Measurements from ENCODE around the gene LLPH. TPM values are rescaled to one million over a fixed set of nuclear protein-coding genes. Genes with fewer than 3 reads are reported as not detected.

Gene LLPH
- total and polyA plus RNA-seq, 12 donors = 5.5 to 145 (median 33.3) TPM

DNA sequence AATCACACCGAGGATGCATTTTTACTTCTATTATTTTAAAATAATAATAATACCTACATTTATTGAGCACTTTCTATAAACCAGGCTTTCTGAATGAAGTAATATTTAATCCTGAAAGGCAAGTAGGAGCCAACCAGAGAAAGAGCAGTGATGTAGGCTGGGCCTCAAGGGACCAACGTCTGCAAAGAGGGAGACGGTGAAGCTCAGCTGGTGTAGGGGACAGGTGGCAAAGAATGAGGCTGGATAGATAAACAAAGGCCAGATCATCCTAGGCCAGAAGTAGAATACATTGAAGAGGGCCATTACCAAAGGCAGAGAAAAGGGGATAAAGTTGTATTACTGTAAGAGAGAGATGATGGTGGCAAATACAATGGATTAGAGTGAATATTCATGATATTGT lies 40.1 kb upstream of the LLPH start:
- Histone ChIP-seq H3K27ac (peak overlapping the region in 2 of 5 donors; percentile 99 to 100), H3K36me3 (replicated peaks in 1 of 2) (no peaks in the 10 kb centered on the region), H3K4me1 (replicated peaks in 1 of 2) (peaks cover 11 to 25% of the 10 kb centered on the region in 2 donors), H3K27me3 (no peaks in the 10 kb centered on the region), H3K9me3 (replicated peaks in 1 of 3) (no peaks in the 10 kb centered on the region), H3K4me3 (peak overlapping the region in 1 of 4 donors; percentile 84)
- WGBS, 4 donors = 93 to 96% (median 94%) methylated on average over 3 of the region's 3 CpGs
- intact Hi-C loops (cut with DNase I) = no loop called here
- DNase-seq = no peak
- no peak for TF ChIP-seq POLR2A (IDR thresholded peaks at IDR 0.05)
- TF ChIP-seq, protein P1, sequence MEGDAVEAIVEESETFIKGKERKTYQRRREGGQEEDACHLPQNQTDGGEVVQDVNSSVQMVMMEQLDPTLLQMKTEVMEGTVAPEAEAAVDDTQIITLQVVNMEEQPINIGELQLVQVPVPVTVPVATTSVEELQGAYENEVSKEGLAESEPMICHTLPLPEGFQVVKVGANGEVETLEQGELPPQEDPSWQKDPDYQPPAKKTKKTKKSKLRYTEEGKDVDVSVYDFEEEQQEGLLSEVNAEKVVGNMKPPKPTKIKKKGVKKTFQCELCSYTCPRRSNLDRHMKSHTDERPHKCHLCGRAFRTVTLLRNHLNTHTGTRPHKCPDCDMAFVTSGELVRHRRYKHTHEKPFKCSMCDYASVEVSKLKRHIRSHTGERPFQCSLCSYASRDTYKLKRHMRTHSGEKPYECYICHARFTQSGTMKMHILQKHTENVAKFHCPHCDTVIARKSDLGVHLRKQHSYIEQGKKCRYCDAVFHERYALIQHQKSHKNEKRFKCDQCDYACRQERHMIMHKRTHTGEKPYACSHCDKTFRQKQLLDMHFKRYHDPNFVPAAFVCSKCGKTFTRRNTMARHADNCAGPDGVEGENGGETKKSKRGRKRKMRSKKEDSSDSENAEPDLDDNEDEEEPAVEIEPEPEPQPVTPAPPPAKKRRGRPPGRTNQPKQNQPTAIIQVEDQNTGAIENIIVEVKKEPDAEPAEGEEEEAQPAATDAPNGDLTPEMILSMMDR (IDR thresholded peaks at IDR 0.05) = no peak

DNA sequence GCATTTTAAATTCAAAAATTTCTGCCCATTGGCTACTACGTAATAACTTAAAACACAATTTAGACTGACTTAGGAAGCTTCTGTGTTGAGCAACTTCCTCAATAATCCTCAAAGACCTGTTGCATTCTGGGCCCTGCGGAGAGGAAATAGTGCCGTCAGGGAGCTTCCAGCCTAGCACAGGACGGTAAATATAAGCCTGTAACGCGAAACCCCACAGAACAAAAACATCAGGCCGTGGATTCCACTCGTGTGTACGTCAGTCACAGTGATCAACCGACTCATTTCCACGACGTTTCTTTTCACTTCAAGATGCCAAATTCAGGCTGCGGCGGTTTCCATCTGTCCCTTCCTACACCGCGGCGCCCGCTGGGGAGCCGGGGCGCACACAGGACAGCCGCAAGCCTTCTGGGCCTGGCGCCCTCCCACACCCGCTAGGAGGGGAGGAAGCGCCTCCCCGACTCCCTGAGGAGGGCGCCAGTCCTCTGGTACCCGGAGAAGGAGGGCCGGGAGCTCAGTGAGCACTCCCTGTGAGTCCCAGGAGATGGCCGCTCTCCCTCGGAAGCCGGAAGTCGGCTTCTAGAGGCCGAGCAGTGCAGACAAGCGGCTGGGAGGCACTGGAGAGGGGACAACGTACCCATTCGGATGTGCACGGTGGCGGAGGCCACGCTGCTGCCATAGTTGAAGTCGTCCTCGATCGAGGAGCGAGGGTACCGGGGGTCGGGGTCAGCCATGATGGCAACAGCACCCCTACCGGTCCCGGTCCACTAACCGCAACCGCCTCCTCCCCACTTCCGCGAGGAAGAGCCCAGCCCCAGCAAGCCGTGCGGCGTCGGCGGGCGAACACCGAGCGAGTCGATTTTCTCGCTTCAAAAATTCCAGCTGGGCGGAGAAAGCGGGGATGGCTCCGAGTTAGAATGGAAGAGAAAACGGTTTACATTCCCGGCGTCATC lies 38.9 kb upstream of the LLPH start, which contains the start of gene TMBIM4:
TMBIM4 (minus strand) TSS at position 776 of the 950 bp plus-strand sequence; CDS start at position 731, 45 bp downstream.
- DNase-seq = peak; percentile 87 to 92 (median 91)
- WGBS, 4 donors = 0 to 1% (median 0%) methylated on average over 30 to 67 of the region's 67 CpGs
- intact Hi-C loops (cut with DNase I) = no loop called here
- peak; percentile 36 to 80 for TF ChIP-seq POLR2A (IDR thresholded peaks at IDR 0.05)
- TF ChIP-seq, protein P1 (IDR thresholded peaks at IDR 0.05) = peak in 5 of 6 experiments; percentile 55 to 86 (median 66)
- H3K36me3 ChIP-seq (replicated peaks in 1 of 2) = no peaks in the 10 kb centered on the region
- no peaks in the 10 kb centered on the region for H3K27me3 ChIP-seq
- peak within 1 kb of the TSS; percentile 44 to 88 (median 82) for H3K4me3 ChIP-seq
- peak within 1 kb of the TSS; percentile 91 to 100 (median 99) for H3K27ac ChIP-seq
- H3K4me1 ChIP-seq (replicated peaks in 1 of 2) = peaks cover 11 to 25% of the 10 kb centered on the region in 2 donors
- no peaks in the 10 kb centered on the region for H3K9me3 ChIP-seq (replicated peaks in 1 of 3)

GRCh38 chr12:66168410-66168809 lies 37.9 kb upstream of the LLPH start:
- no peak for DNase-seq
- no peak for TF ChIP-seq POLR2A (IDR thresholded peaks at IDR 0.05)
- TF ChIP-seq, protein P1 (IDR thresholded peaks at IDR 0.05) = no peak
- H3K4me1 ChIP-seq (replicated peaks in 1 of 2) = peaks cover 19 to 27% of the 10 kb centered on the region in 2 donors
- no peaks in the 10 kb centered on the region for H3K27me3 ChIP-seq
- intact Hi-C loops (cut with DNase I) = no loop called here
- 59 to 71% (median 63%) methylated on average over 8 of the region's 8 CpGs for WGBS, 4 donors
- peak overlapping the region; percentile 91 to 100 (median 99) for H3K27ac ChIP-seq
- no peaks in the 10 kb centered on the region for H3K9me3 ChIP-seq (replicated peaks in 1 of 3)
- no peaks in the 10 kb centered on the region for H3K36me3 ChIP-seq (replicated peaks in 1 of 2)
- peak overlapping the region in 2 of 4 donors; percentile 80 to 84 for H3K4me3 ChIP-seq

GRCh38 chr12:66166561-66166960 lies 36.0 kb upstream of the LLPH start:
- no peaks in the 10 kb centered on the region for H3K36me3 ChIP-seq (replicated peaks in 1 of 2)
- intact Hi-C loops (cut with DNase I) = no loop called here
- H3K4me3 ChIP-seq = no peak overlapping the region
- no peak for DNase-seq
- TF ChIP-seq POLR2A (IDR thresholded peaks at IDR 0.05) = no peak
- TF ChIP-seq, protein P1 (IDR thresholded peaks at IDR 0.05) = no peak
- no peaks in the 10 kb centered on the region for H3K9me3 ChIP-seq (replicated peaks in 1 of 3)
- WGBS, 4 donors = 81 to 94% (median 92%) methylated on average over 2 of the region's 2 CpGs
- H3K27ac ChIP-seq = no peak overlapping the region
- peaks cover 19 to 44% of the 10 kb centered on the region in 2 donors for H3K4me1 ChIP-seq (replicated peaks in 1 of 2)
- H3K27me3 ChIP-seq = no peaks in the 10 kb centered on the region
